ENCODE results near the gene S100PBP.

- TF ChIP-seq CTCF (IDR thresholded peaks at IDR 0.05) (no peak), POLR2A (IDR thresholded peaks at IDR 0.05) (no peak)
Observed at GRCh38 chr1:32848354-32849063, 31.1 kb downstream of the S100PBP start.
